HG03520 (cell line): ENCODE results near the gene DOK4.
"Not testable (repeated sequence)": the region's sequence is repeated elsewhere in the genome, so short reads cannot be mapped to it uniquely, and the experiment has no call there.

Experiments
- ATAC-seq: cut with Tn5 transposase; IDR thresholded peaks from one replicate; pipeline ENCODE4 v1.9.1; 2021; ENCODE audit warnings: mild to moderate bottlenecking, moderate library complexity; ENCODE audit not compliant: unreplicated experiment

Gene DOK4

DNA sequence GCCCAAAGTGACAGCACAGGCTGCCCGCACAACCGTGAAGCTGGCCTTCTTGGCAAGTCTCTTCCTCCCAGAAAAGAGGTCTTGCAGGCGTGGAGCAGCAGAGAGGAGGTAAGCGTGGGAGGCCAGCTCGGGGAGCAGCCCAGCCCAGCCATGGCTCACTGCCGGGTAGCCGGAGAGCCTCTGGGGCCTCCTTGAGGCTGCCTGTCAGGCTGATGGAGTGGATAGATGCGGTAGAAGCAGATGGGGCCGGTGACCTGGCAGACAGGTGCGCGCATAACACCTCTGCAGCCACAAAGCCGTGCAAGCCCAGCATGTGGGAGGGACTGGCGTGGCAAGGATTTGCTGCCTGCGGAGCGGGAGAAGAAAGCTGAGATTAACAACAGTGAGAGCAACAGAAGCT is 17.1 kb upstream of the DOK4 start:
- ATAC-seq: no peak

DNA sequence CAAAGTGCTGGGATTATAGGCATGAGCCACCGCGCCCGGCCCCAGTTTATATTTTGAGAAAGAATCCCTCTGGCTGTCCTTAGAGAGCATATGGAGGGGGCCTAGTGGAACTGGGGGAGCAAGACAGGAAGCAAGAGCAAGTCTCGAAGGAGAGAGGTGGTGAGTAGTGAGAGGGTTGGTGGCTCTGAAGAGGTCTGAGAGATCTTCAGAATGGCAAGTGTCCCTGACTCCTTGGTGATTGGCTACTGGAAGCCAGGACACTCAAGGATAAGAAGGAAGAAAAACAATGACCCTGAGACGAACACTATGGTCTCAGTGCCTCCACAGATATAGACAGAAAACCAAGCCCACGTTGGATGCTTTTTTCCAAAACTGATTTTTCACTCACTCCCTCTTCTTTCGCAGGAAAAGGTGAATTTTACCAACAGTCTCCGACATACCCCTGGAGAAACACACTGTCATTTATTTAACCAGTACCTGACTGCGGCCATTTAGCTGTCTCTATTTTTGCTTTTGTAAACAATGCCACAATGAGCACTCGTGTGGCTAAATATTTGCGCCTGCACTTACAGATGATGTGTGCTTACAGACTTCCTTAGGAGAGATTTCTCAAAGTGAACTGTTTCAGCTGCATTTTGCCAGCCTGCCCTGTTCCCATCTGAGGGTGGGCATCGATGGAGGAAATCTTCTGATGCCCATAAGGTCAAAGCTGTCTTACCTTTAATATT is 15.9 kb upstream of the DOK4 start:
- ATAC-seq: no peak

DNA sequence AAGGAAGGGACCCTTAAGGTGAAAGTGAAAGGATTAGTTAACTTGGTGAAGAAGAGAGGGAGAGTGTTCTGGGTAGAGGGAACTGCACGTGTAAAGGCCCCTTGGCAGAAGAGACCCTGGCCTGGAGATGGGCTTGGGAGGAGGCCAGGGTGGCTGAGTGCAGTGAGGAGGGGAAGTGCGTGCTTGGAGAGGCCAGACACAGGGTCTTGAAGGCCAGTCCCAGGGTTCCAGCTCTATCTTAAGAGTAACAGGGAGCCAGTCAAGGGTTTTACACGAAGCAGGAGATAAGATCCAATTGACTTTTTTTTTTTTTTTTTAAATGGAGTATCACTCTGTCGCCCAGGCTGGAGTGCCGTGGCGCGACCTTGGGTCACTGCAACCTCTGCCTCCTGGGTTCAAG is 15.2 kb upstream of the DOK4 start:
- ATAC-seq: no peak

DNA sequence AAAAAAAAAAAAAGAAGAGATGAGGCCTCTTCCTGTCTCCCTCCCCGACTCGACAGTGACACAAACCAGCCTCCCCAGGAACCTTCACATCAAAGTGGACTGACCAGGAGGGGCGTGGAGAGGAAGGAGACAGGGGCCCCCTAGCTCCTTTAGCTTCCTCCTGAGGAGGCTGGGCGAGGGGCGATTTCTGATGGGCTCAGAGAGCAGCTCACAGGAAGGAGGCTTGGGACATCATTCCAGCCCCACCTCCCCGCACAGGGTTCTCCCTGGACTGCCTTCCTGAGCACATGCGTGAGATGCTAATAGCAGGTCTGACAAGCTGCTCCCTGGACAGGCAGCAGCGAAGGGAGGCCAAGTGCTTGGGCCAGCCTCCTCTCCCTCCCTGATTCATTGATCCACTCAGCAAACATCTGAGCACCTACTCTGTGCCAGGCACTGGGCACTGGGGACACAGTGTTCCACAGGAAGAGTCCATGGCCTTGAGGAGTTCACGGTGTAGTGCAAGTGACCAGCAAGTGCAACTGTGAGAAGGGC is 14.4 kb upstream of the DOK4 start:
- no peak for ATAC-seq

DNA sequence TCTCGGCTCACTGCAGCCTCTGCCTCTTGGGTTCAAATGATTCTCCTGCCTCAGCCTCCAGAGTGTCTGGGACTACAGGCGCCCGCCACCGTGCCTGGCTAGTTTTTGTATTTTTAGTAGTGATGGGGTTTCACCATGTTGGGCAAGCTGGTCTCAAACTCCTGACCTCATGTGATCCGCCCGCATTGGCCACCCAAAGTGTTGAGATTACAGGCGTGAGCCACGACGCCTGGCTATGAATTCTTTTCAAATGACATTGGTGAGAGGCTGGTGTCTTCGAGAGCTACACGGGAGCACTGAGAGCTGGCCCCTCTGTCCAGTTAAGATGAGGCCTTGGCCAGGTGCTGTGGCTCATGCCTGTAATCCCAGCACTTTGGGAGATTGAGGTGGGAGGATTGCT is 13.6 kb upstream of the DOK4 start:
- not testable (repeated sequence) for ATAC-seq

DNA sequence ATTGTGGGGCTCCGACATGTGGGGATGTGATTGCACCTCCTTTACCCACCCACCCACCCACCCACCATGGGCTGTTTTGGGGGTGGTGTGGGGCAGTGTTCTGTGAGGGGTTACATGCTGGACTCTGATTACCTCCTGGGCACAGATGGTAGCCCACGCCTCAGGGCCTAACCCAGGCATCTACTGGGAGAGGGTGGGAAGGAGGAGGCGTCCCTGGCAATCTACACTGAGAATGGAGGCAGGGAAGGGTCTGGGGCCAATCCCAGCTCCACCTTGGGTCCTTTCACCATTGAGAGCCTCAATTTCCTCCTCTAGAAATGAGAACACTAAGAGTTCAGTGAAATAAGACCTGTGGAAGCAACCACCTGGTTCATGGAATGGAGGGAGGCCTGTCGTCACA is 11.7 kb upstream of the DOK4 start:
- ATAC-seq: no peak

DNA sequence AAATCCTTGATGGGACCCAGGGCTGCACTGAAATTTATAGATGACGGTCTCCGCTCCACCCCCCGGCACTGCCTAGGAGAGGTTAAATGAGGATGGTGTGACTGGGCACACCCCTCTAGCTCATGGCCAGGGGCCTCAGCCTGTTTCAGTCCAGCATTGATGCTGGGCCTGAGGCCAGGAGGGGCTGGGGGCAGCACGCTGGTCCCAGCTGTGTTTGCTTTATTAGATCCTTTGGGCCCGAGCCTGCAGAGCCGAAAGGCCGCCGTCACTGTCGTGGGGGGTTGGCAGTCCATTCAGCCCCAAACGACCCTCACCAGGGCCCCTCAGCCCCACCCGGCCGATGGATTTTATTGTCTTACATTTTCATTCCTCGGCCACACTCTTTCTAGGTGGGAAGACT is 10.8 kb upstream of the DOK4 start:
- no peak for ATAC-seq

DNA sequence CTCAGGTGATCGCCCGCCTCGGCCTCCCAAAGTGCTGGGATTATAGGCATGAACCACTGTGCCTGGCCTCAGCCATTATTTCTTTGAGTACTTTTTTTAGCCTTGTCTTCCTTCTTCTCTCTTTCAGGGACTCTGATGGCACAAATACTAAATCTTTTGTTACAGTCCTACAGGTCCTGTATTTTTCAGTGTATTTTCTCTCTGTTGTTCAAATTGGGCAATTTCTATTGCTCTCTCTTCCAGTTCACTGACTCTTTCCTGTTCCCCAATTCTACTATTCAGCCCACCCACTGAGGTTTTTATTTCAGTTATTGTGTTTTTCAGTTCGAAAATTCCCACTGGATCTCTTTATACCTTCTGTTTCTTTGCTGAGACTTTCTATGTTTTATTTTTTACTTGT is 7.5 kb upstream of the DOK4 start:
- ATAC-seq: no peak

DNA sequence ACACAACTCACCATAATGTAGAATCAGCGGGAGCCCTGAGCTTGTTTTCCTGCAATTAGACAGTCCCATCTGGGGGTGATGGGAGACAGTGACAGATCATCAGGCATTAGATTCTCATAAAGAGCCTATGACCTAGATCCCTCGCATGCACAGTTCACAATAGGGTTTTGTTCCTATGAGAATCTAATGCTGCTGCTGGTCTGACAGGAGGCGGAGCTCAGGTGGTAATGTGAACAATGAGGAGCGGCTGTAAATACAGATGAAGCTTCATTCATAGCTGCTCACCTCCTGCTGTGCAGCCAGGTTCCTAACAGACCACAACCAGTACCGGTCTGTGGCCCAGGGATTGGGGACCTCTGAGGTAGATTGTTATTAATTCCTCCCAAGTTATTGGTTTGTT is 2.9 kb upstream of the DOK4 start:
- no peak for ATAC-seq

DNA sequence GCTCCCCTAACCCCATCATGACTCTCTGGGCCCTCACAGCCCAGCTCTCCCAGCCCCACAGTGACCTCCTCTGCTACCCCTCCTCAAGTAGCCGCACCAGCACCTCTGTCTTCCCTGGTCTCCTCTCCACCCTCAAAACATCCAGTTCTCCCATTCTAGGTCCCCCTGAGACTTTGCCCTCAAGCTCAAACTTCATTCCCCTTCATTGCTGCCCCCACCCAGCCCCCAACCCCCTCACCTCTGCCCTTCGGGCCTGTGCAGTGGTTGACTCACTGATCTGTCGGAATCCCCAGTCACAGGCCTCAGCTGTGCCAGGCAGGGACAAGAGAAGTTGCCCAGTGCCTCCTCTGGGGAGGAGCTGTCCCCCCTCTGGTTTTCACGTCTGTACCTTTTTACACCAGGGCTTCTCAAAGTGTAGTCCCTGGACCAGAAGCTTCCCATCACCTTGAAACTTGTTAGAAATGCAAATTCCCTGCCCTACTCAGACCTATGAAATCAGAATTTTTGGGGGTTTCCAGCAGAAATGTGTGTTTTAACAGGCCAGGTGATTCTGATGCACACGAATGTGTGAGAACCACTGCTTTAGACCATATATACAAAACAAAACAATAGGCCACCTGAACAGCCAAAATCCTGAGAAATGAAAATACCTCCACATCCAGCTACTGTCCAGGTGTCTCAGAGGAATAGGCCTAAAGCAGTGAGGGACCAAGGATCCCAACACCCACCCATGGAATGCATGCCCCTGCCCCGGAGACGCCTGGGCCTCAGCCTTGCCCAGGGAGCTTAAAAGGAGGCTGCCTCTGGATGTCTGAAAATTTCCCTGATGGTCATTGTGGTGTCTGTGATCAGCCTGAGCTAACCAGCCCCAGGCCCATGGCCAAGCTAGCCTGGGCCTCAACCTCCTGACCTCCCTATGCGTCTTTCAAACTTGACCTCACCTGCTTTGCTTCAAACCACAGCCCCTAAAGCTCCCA is 853 bp upstream of the DOK4 start:
- no peak for ATAC-seq

DNA sequence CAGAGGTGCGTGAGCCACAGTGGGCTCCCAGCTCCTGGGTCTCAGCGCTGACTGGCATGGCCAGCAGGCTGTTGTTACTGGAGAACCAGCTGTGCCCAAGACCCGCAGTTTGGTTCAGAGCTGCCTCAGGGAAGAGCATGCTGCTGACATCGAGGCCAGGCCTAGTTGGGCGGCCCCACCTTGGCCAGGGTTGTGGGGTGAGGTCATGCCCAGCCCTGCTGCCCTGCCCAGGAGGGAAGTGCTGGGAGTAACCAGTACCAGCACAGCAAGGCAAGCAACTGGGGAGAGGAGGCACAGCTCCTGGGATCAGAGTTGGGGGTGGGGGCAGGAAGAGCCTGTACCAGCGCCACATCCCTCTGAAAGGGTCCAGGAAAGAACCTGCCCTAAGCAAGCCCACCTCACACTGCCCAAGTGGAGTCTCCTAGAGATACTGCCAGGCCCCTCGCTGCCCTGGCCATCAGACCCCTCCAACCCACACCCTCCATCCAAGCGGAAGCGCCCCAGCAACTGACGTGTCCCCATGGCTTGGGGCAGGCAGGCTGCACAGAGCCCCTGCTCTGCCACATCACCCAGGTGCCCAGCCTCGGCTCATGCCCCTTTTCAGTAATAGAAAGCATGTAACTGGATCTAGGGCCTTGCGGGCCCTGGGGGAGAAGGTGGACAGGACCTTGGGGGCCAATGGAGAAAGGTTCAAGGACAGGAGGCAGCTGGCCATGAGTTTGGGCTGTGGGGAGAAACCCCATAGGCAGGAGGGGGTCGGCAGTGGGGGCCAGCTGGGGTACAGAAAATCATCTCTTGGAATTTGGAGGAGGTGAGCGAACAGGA is 990 bp downstream of the DOK4 start:
- no peak for ATAC-seq

DNA sequence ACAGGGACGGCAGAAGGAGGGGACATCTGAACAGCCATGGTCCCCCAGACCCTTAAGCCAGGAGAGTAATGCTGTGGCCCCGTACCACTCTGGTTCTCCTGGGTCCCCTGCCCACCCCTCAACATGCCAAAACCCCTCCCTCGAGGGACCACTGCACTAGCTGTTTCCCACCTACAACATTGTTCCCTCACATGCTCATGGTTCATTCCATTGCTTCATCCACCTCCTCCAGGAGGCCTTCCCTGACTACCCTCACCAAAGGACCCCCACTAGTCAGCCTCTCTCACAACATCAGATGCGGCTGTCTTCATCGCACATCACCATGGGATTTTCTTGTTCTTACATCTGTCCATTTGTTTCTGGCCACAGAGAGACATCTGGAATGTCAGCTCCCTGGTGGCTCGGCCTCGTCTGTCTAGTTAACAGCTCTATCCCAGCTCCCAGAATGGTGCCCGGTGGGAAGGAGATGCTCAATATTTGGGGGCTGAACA is 1.7 kb downstream of the DOK4 start:
- ATAC-seq: no peak

DNA sequence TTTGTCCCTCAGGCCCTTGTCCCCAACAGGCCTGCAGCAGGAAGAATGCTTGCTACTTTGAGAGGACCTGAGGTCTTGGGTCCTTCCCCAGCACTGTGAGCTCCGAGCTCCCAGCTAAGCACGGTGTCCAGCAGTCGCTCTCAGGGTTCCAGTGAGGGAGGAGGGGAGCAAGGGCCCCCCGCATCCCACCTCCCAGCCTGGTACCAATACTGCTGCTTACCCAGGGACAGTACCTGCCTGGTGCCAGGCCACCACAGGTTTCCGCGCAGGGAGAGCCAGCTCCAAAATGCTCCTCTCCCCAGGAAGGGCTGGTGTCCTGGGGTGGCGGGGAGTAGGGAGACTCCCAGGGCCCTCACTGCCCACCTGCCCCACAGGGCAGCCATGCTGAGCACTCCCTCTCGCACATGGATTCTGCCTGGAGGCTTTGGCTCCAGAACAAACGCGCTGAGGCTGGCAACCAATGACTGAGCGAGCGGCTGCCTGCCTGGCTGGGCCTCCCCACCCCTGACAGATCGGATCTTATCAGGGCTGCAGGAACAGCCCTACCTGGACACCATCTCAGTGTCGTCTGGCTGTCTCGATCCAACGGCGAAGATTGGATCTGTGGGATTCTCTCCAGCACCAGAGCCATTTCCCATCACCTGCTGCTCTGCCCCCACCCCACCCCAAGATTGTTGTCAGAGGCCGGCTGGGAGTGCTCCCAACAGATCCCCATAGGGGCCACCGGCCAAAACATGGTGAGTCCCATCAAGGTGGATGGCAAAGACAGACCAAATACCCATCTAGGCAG is 2.4 kb downstream of the DOK4 start:
- no peak for ATAC-seq

DNA sequence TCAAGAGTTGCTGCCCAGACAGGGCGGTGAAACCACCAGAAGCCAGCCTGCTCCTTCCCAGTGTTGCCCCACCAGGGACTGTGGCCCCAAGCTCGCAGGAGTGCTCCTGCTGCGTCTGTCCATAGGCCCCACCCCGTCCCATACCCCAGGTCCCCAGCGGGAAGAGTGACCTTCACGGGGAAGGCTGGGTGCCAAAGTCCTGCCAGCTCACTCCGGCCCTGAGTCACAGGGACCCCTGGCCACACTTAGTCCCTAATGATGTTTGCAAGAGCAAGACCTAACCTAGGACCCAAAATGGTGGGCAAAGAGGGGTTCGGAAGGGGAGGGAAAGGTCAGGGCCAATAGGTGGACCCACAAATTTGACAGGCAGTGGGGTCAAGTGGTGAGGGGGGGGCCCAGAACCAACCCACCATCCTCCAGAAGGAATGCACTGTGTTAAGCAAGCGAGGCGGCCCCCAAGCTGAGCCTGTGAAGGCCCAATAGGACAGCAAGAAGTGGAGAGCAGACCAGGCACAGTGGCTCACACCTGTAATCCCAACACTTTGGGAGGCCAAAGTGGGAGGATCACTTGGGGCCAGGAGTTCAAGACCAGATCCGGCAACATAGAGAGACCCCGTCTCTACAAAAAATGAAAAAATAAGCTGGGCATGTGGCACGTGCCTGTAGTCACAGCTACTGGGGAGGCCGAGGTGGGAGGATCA is 3.3 kb downstream of the DOK4 start:
- no peak for ATAC-seq

DNA sequence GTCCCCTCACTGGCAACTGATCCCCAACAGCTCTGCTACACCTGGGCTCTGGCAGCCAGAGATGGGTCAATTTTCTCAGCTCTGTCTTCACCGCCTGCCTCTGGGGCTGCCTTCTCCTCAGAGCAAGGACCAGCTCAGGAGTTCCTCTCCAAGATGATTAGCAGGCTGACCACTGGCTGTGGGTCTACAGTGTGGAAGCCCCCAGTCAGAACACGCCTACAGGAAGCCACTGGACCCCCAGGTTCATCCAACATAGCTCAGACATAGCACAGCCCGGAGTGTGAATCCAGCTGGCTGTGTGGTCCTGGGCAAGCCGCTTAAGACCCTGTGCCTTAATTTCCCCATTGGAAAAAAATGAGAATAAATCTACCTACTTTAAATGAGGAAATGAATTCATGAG is 4.9 kb downstream of the DOK4 start:
- ATAC-seq: no peak

DNA sequence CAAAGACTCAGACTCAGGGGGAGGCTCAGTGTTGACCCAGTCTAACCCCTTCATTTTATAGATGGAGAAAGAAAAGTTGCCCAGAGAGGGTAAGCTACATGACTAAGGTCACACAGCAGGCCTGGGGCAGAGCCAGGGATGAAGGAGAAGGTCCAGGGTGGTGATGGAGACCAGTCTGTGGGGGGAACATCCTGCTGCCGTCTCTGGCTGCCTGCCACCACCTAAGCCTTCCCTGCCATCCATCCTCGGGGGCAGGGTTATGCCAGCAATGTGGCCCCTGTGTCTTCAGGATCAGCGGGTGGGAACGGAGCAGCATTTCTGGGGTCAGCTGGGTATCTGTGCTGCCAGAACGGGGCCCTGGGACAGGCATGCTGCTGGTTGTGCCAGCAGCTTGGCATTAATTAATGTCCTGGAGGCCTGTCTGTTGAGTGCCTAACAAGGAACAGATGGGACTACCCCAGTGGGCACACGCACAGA is 5.5 kb downstream of the DOK4 start:
- ATAC-seq: no peak

DNA sequence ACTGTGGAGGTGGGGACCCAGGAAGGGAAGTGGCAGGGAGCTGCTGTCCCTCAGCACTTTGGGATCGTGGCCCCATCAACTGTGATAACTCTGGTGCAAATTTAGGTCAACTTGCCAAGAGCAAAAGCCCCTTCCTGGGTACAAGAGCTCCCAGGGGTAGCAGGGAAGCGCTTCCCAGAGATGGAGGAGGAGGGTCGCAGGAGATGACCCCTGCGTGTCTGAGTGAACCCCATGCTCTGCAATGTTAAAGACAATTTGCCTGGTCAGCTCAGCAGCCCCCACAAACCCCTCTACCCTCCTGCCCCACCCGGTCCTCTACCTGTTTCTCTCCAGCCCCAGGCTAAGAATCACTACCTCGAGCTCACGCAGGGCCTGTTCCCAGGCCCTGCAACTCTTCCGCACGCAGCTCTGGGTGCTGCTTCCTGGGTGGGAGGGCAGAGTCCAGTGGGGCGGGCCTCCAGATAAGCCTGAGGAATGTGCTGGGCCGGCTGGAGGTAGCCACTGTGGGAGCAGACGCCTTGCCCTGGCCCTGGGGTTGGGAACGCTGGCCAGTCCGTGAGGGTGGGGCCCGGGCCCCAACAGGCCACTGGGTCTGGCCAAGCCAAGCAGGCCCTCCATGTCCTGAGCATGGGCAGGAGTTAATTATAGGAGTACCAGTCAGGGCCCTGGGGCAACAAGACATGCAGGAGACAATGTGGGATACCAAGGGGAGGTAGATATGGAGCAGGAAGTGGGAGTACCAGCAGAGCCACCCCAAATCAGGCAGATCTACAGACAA is 6.1 kb downstream of the DOK4 start:
- ATAC-seq: no peak

DNA sequence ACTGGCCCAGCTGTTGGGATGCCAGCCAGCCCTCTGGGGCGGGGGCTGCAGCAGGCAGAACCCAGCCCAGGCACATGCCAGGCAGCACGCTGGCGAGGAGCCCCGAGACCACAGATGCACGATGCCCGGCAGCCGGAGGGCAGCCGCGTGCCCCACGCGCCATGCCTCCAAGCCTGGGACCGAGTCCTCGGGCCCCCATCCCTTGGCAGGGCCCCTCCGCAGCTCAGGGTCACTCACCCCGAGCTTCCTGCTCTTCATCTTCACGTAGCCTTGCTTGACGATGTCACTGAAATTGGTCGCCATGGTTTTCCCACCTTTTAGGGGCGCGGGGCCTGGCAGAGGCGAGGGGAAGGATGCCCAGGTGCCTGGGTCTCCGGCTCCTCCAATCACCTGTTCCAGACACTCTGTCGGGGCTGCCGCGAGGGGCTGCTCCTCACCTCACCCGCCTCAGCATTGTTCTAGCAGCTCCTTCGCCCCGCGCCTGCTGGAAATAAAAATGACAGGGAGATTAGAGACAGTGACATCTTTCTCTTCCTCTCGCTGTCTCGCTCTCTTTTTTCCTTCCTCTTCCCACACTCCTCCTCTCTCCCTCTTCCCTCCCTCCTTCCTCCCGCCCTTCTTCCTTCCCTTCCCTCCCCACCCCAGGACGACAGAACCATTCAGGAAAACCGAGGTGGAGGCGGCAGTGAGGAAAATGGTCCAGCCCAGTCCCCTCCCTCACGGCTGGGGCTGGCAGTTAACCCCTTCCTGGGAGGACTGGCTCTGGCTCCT is 6.9 kb downstream of the DOK4 start:
- ATAC-seq: no peak
